ES-I3 (cell line): ENCODE measurements around the gene DGKE.

ENCODE experiments used
- H3K36me3 ChIP-seq: 2 replicates; pipeline ENCODE4 v1.6.1; 2013; ENCODE audit warnings: mild to moderate bottlenecking, low read length, control low read depth, moderate library complexity; ENCODE audit not compliant: insufficient read depth
- H3K4me1 ChIP-seq: 2 replicates; pipeline ENCODE4 v1.6.1; 2013; ENCODE audit warnings: mild to moderate bottlenecking, control low read depth, low read length; ENCODE audit not compliant: insufficient read depth
- H3K9ac ChIP-seq: 2 replicates; pipeline ENCODE4 v1.6.1; 2013; ENCODE audit warnings: low read depth, mild to moderate bottlenecking, low read length, moderate library complexity
- H3K9me3 ChIP-seq: 2 replicates; pipeline ENCODE4 v1.6.1; 2013; ENCODE audit warnings: mild to moderate bottlenecking, low read length, moderate library complexity; ENCODE audit not compliant: control insufficient read depth, insufficient read depth

The DGKE gene

GRCh38 chr17:56807723-56808122, 26.2 kb upstream of the DGKE start:
- no peaks in the 10 kb centered on the region for H3K36me3 ChIP-seq
- no peaks in the 10 kb centered on the region for H3K9me3 ChIP-seq

GRCh38 chr17:56808503-56808902, 25.4 kb upstream of the DGKE start:
- Histone ChIP-seq H3K9me3 (no peaks in the 10 kb centered on the region), H3K9ac (no peak overlapping the region), H3K4me1 (no peaks in the 10 kb centered on the region), H3K36me3 (no peaks in the 10 kb centered on the region)

More at GRCh38 chr17:56807723-56808122, 26.2 kb upstream of the DGKE start:
- Histone ChIP-seq H3K4me1 (no peaks in the 10 kb centered on the region), H3K9ac (no peak overlapping the region)

GRCh38 chr17:56809106-56809819, 24.7 kb upstream of the DGKE start:
- H3K9me3 ChIP-seq = no peaks in the 10 kb centered on the region
- H3K9ac ChIP-seq = no peak overlapping the region
- no peaks in the 10 kb centered on the region for H3K36me3 ChIP-seq
- no peaks in the 10 kb centered on the region for H3K4me1 ChIP-seq

- Histone ChIP-seq H3K36me3 (no peaks in the 10 kb centered on the region), H3K9ac (no peak overlapping the region), H3K9me3 (no peaks in the 10 kb centered on the region), H3K4me1 (no peaks in the 10 kb centered on the region)
Measured at GRCh38 chr17:56809820-56810179, 24.2 kb upstream of the DGKE start.

GRCh38 chr17:56810343-56810742, 23.6 kb upstream of the DGKE start:
- Histone ChIP-seq H3K9me3 (no peaks in the 10 kb centered on the region), H3K4me1 (no peaks in the 10 kb centered on the region), H3K9ac (no peak overlapping the region)

GRCh38 chr17:56810891-56811775, 22.8 kb upstream of the DGKE start:
- Histone ChIP-seq H3K9ac (no peak overlapping the region), H3K9me3 (no peaks in the 10 kb centered on the region), H3K36me3 (no peaks in the 10 kb centered on the region), H3K4me1 (no peaks in the 10 kb centered on the region)

More at GRCh38 chr17:56810343-56810742, 23.6 kb upstream of the DGKE start:
- H3K36me3 ChIP-seq = no peaks in the 10 kb centered on the region

- Histone ChIP-seq H3K9ac (no peak overlapping the region), H3K36me3 (no peaks in the 10 kb centered on the region), H3K9me3 (no peaks in the 10 kb centered on the region), H3K4me1 (no peaks in the 10 kb centered on the region)
Measured at GRCh38 chr17:56812901-56813388, 21.0 kb upstream of the DGKE start.

GRCh38 chr17:56815711-56816110, 18.2 kb upstream of the DGKE start:
- 0 out of 2 replicates have a peak, but pooled peaks cover 3% of the 10 kb centered on the region for H3K4me1 ChIP-seq
- H3K9me3 ChIP-seq = no peaks in the 10 kb centered on the region
- no peak overlapping the region for H3K9ac ChIP-seq
- no peaks in the 10 kb centered on the region for H3K36me3 ChIP-seq

- Histone ChIP-seq H3K9ac (no peak overlapping the region), H3K36me3 (no peaks in the 10 kb centered on the region), H3K4me1 (0 out of 2 replicates have a peak, but pooled peaks cover 3% of the 10 kb centered on the region), H3K9me3 (no peaks in the 10 kb centered on the region)
Measured at GRCh38 chr17:56817066-56817465, 16.9 kb upstream of the DGKE start.

- Histone ChIP-seq H3K36me3 (no peaks in the 10 kb centered on the region), H3K4me1 (0 out of 2 replicates have a peak, but pooled peaks cover 3% of the 10 kb centered on the region), H3K9ac (no peak overlapping the region), H3K9me3 (no peaks in the 10 kb centered on the region)
Measured at GRCh38 chr17:56819030-56819429, 14.9 kb upstream of the DGKE start.

- Histone ChIP-seq H3K36me3 (no peaks in the 10 kb centered on the region), H3K9ac (no peak overlapping the region; the same call in 1 of the 2 replicates), H3K4me1 (0 out of 2 replicates have a peak, but pooled peaks cover 3% of the 10 kb centered on the region), H3K9me3 (no peaks in the 10 kb centered on the region)
Measured at GRCh38 chr17:56819431-56820145, 14.4 kb upstream of the DGKE start.

GRCh38 chr17:56820207-56820606, 13.7 kb upstream of the DGKE start:
- Histone ChIP-seq H3K9ac (no peak overlapping the region), H3K9me3 (no peaks in the 10 kb centered on the region), H3K4me1 (0 out of 2 replicates have a peak, but pooled peaks cover 3% of the 10 kb centered on the region)

GRCh38 chr17:56821847-56822534, 12.0 kb upstream of the DGKE start:
- Histone ChIP-seq H3K4me1 (0 out of 2 replicates have a peak, but pooled peaks cover 3% of the 10 kb centered on the region), H3K9me3 (no peaks in the 10 kb centered on the region), H3K36me3 (no peaks in the 10 kb centered on the region), H3K9ac (no peak overlapping the region)

More at GRCh38 chr17:56820207-56820606, 13.7 kb upstream of the DGKE start:
- no peaks in the 10 kb centered on the region for H3K36me3 ChIP-seq
